DND-41 (cell line): Measurements from ENCODE around the gene PIK3R6.

ENCODE experiments used
- ATAC-seq: fragments of 200-7000 bp; cut with Tn5 transposase; 3 replicates; pipeline ENCODE4 v1.9.1; 2021; ENCODE audit warnings: low read depth; ENCODE audit not compliant: insufficient read depth
- DNase-seq: peaks from one replicate; pipeline ENCODE4 v3.0.0-alpha.2; 2020
- H2AFZ ChIP-seq: 2 replicates; pipeline ENCODE4 v1.6.0; 2012; ENCODE audit warnings: low read depth, low read length
- H3K27ac ChIP-seq: 2 replicates; pipeline ENCODE4 v1.5.1; 2012; ENCODE audit warnings: low read length, inconsistent platforms
- H3K27me3 ChIP-seq: fragments of 200-600 bp; sonication (generic); 2 replicates; pipeline ENCODE4 v1.6.0; 2012; ENCODE audit warnings: low read length, mild to moderate bottlenecking, inconsistent platforms; ENCODE audit not compliant: insufficient read depth, poor library complexity
- H3K36me3 ChIP-seq: 2 replicates; pipeline ENCODE4 v1.5.1; 2012; ENCODE audit warnings: low read length, inconsistent platforms; ENCODE audit not compliant: insufficient read depth
- H3K4me1 ChIP-seq: 2 replicates; pipeline ENCODE4 v1.5.1; 2012; ENCODE audit warnings: mild to moderate bottlenecking, low read length; ENCODE audit not compliant: insufficient read depth
- H3K4me2 ChIP-seq: 2 replicates; pipeline ENCODE4 v1.6.0; 2012; ENCODE audit warnings: mild to moderate bottlenecking, moderate library complexity, low read length, inconsistent platforms; ENCODE audit not compliant: insufficient read depth
- H3K4me3 ChIP-seq, 2 experiments: fragments of 200-600 bp in 1 of 2; shearing (Covaris generic) in 1 of 2; 2 replicates each; pipeline ENCODE4 v1.5.1; 2012 to 2016; ENCODE audit warnings: inconsistent platforms in 2 of 2, low read length in 2 of 2, mild to moderate bottlenecking in 2 of 2, low read depth in 1 of 2, moderate library complexity in 1 of 2
- H3K79me2 ChIP-seq: 2 replicates; pipeline ENCODE4 v1.6.0; 2012; ENCODE audit warnings: low read length, inconsistent platforms; ENCODE audit not compliant: insufficient read depth
- H3K9ac ChIP-seq: 2 replicates; pipeline ENCODE4 v1.6.0; 2012; ENCODE audit warnings: low read depth, mild to moderate bottlenecking, inconsistent platforms, low read length, moderate library complexity
- H3K9me3 ChIP-seq: 2 replicates; pipeline ENCODE4 v1.5.1; 2012; ENCODE audit warnings: low read length, moderate library complexity, mild to moderate bottlenecking, inconsistent platforms; ENCODE audit not compliant: insufficient read depth, severe bottlenecking
- H4K20me1 ChIP-seq: 2 replicates; pipeline ENCODE4 v1.6.0; 2012; ENCODE audit warnings: low read length; ENCODE audit not compliant: insufficient read depth
- EZH2 ChIP-seq: IDR thresholded peaks from 3 replicates; pipeline ENCODE4 v1.6.1; 2012; ENCODE audit warnings: borderline replicate concordance, low read depth, mild to moderate bottlenecking, moderate library complexity, low read length, inconsistent platforms; ENCODE audit not compliant: severe bottlenecking
- TF ChIP-seq, protein P1 (sequence below): IDR thresholded peaks from 2 replicates; pipeline ENCODE4 v1.5.1; 2012; ENCODE audit warnings: borderline replicate concordance, low read length, moderate library complexity, mild to moderate bottlenecking; ENCODE audit not compliant: poor library complexity, severe bottlenecking; ENCODE audit errors: extremely low read depth

Gene PIK3R6

DNA sequence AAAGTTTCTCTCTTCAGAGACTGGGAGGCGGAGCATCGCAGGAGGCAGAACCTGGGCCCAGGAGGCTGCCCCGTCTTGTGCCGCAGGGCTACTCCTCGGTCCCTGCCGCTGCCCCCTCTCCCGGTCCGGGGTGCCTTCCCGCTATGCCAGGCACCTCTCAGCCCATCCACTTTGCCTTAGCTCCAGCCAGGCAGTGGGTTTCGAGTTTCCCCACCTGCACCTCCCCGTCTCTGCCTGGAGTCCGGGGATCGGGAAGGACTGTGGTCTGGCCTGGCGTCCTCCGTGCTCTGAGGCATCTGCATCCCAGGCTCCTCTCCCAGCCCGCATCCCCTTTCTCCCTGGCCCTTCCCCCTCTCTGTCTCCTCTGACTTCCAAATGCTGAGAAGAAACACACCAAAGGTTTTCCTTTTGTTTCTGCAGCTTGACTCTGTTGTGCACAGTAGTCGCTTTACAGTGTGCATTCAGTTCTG lies 26.8 kb upstream of the PIK3R6 start:
- Histone ChIP-seq H3K27ac (peak overlapping the region; percentile 37), H3K9ac (no peak overlapping the region), H3K27me3 (no peaks in the 10 kb centered on the region), H3K36me3 (peaks cover 74% of the 10 kb centered on the region), H4K20me1 (no peaks in the 10 kb centered on the region; the same call in 1 of the 2 replicates), H3K4me2 (no peak overlapping the region), H3K4me1 (peaks cover 33% of the 10 kb centered on the region), H2AFZ (no peak overlapping the region), H3K4me3 (no peak overlapping the region), H3K9me3 (no peaks in the 10 kb centered on the region), H3K79me2 (peaks cover 2% of the 10 kb centered on the region; the same call in 1 of the 2 replicates)
- DNase-seq (no peak), ATAC-seq (no peak)
- TF ChIP-seq, protein P1, sequence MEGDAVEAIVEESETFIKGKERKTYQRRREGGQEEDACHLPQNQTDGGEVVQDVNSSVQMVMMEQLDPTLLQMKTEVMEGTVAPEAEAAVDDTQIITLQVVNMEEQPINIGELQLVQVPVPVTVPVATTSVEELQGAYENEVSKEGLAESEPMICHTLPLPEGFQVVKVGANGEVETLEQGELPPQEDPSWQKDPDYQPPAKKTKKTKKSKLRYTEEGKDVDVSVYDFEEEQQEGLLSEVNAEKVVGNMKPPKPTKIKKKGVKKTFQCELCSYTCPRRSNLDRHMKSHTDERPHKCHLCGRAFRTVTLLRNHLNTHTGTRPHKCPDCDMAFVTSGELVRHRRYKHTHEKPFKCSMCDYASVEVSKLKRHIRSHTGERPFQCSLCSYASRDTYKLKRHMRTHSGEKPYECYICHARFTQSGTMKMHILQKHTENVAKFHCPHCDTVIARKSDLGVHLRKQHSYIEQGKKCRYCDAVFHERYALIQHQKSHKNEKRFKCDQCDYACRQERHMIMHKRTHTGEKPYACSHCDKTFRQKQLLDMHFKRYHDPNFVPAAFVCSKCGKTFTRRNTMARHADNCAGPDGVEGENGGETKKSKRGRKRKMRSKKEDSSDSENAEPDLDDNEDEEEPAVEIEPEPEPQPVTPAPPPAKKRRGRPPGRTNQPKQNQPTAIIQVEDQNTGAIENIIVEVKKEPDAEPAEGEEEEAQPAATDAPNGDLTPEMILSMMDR, result no peak
- no peak for TF ChIP-seq EZH2

DNA sequence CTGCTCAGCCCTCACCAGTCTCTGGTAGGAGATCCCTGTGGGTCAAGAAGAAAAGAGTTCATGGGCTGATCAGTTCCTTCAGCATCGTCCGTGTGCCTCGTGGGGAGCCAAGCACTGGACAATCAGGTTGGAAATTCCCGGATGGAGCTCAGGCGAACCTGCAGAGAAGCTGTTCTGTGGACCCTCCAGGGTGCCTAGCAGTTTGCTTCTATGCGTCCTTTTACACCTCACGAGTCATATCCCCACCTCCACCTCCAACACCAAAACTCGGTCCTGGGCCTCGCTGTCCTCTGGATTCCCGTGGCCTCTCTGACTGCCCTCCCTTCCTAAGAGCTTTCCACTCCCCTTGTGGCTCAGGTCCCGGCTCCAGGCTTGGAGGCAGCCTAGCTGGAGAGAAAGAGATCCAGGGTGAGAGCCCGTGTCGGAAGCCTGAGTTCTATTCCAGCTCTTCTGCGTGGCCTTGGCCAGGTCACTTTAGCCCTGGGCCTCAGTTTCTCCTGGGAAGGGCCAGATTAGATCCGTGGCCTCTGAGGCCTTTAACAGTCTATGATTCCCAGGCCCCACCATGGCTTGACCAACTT lies 26.2 kb upstream of the PIK3R6 start:
- Histone ChIP-seq H4K20me1 (no peaks in the 10 kb centered on the region; the same call in 1 of the 2 replicates), H3K36me3 (peaks cover 79% of the 10 kb centered on the region), H3K27me3 (no peaks in the 10 kb centered on the region), H3K4me3 (no peak overlapping the region), H3K27ac (peak overlapping the region; percentile 22; the same call in 1 of the 2 replicates), H3K4me2 (no peak overlapping the region), H3K9ac (no peak overlapping the region), H2AFZ (no peak overlapping the region), H3K9me3 (no peaks in the 10 kb centered on the region), H3K4me1 (peaks cover 28% of the 10 kb centered on the region), H3K79me2 (peaks cover 2% of the 10 kb centered on the region; the same call in 1 of the 2 replicates)
- TF ChIP-seq, protein P1, result no peak
- DNase-seq (no peak), ATAC-seq (no peak)

DNA sequence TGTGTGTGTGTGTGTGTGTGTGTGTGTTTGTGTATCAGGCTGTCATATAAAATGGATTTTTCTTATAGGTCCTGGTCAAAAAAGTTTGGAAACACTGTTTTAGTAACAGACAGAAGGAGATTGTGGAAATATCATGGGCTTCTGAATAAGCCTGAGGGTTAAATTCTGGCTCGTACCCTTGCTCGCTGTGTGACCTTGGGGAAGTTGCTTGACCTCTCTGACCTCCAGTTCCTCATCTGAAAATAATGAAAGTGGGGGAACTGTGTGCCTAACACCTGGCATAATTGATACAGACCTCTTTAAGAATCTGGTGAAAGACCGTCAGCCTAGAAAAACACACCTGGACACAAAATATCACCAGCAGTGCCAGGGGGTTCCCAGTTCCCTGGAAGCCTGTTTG lies 25.6 kb upstream of the PIK3R6 start:
- Histone ChIP-seq H3K36me3 (peaks cover 81% of the 10 kb centered on the region), H3K27ac (no peak overlapping the region), H3K4me3 (no peak overlapping the region), H3K4me1 (peaks cover 22% of the 10 kb centered on the region), H3K79me2 (peaks cover 2% of the 10 kb centered on the region; the same call in 1 of the 2 replicates), H3K9me3 (no peaks in the 10 kb centered on the region), H3K4me2 (no peak overlapping the region), H3K27me3 (no peaks in the 10 kb centered on the region), H4K20me1 (no peaks in the 10 kb centered on the region; the same call in 1 of the 2 replicates), H2AFZ (no peak overlapping the region), H3K9ac (no peak overlapping the region)
- no peak for ATAC-seq
- TF ChIP-seq, protein P1, result no peak
- no peak for TF ChIP-seq EZH2
- DNase-seq, result no peak
